HCT116 (cell line): ENCODE data around the gene CDYL. TPM values are rescaled to one million over a fixed set of nuclear protein-coding genes. Genes with fewer than 3 reads are reported as not detected.
A peak's percentile ranks its signal among the peaks of the same experiment; 100 is the strongest.

Experiments used
- ATAC-seq: fragments of 200-7000 bp; cut with Tn5 transposase; 2 replicates; pipeline ENCODE4 v1.9.1; 2020; ENCODE audit warnings: mild to moderate bottlenecking, moderate library complexity
- BruUV-seq: library from RNA; stranded (reverse); fragments of 400-500 nt; replicated peaks from 2 replicates; lab custom pipeline; 2021; lab: Mats Ljungman, UMichigan
- CTCF ChIA-PET: fragments of 300-600 bp; sonication (Branson Sonifier 250); formaldehyde crosslinking; loops from one replicate; lab custom pipeline; 2021; ENCODE audit warnings: antibody characterized with exemption; lab: Charles Lee
- POLR2A ChIA-PET: fragments of 300-600, 350-600 bp; sonication (Branson Sonifier 250); formaldehyde crosslinking; loops from one replicate; lab custom pipeline; 2021; ENCODE audit warnings: antibody characterized with exemption; lab: Charles Lee
- RAD21 ChIA-PET, 2 experiments: fragments of 300-600 bp; sonication (Branson Sonifier 250); formaldehyde crosslinking; loops; one replicate each; lab custom pipeline; 2023; ENCODE audit warnings: low total read pairs in 2 of 2; ENCODE audit not compliant: uncharacterized antibody in 2 of 2, unreplicated experiment in 2 of 2, low non-redundant PET in 1 of 2; lab: Charles Lee
- DNase-seq: peaks from one replicate; pipeline ENCODE4 v3.0.0-alpha.2; 2010; ENCODE audit warnings: low read depth, low spot score
- H2AFZ ChIP-seq: fragments of 200-600 bp; shearing (Covaris generic), sonication (generic); 2 replicates; pipeline ENCODE4 v1.6.1; 2017; ENCODE audit warnings: low read depth, mixed run types, mixed read lengths, antibody characterized with exemption, low read length; ENCODE audit not compliant: poor library complexity, severe bottlenecking
- H3K27ac ChIP-seq: 2 replicates; pipeline ENCODE4 v1.5.1; 2012; ENCODE audit warnings: low read depth, low read length
- H3K27me3 ChIP-seq: fragments of 200-600 bp; sonication (generic); 2 replicates; pipeline ENCODE4 v1.6.1; 2016; ENCODE audit warnings: mixed run types, low read length, mixed read lengths; ENCODE audit not compliant: insufficient read depth
- H3K36me3 ChIP-seq, 2 experiments: fragments of 200-500 bp in 1 of 2; fragments of 200-600 bp in 1 of 2; sonication (Bioruptor generic) in 1 of 2; sonication (generic) in 1 of 2; 2 replicates each; pipeline versions ENCODE4 v1.5.1 to v1.6.1; 2014 to 2016; ENCODE audit warnings: low read length in 2 of 2, inconsistent platforms in 1 of 2, mixed read lengths in 1 of 2, mixed run types in 1 of 2; ENCODE audit not compliant: insufficient read depth in 2 of 2, control insufficient read depth in 1 of 2
- H3K4me1 ChIP-seq, 2 experiments: fragments of 200-600 bp in 1 of 2; sonication (generic) in 1 of 2; 2 replicates each; pipeline versions ENCODE4 v1.5.1 to v1.6.1; 2012 to 2017; ENCODE audit warnings: low read length in 2 of 2, inconsistent platforms in 1 of 2, mild to moderate bottlenecking in 1 of 2, mixed read lengths in 1 of 2, mixed run types in 1 of 2, moderate library complexity in 1 of 2; ENCODE audit not compliant: insufficient read depth in 2 of 2, control insufficient read depth in 1 of 2
- H3K4me2 ChIP-seq: fragments of 200-600 bp; sonication (generic); 2 replicates; pipeline ENCODE4 v1.6.1; 2017; ENCODE audit warnings: mixed run types, low read length, mixed read lengths
- H3K4me3 ChIP-seq, 2 experiments: fragments of 200-600 bp in 1 of 2; sonication (generic) in 1 of 2; replicated peaks in 1 of 2; 2 replicates each; pipeline ENCODE4 v1.5.1; 2011 to 2016; ENCODE audit warnings: low read length in 2 of 2, control low read depth in 1 of 2, low read depth in 1 of 2, mild to moderate bottlenecking in 1 of 2, mixed read lengths in 1 of 2, mixed run types in 1 of 2
- H3K79me2 ChIP-seq: fragments of 200-600 bp; sonication (generic); 2 replicates; pipeline ENCODE4 v1.6.1; 2017; ENCODE audit warnings: mild to moderate bottlenecking, mixed run types, low read length, moderate library complexity, mixed read lengths; ENCODE audit not compliant: insufficient read depth
- H3K9ac ChIP-seq: fragments of 200-600 bp; sonication (generic); 2 replicates; pipeline ENCODE4 v1.6.1; 2016; ENCODE audit warnings: low read length, mixed read lengths
- H3K9me2 ChIP-seq: fragments of 200-600 bp; sonication (generic), shearing (Covaris generic); 2 replicates; pipeline ENCODE4 v1.6.1; 2017; ENCODE audit warnings: mixed run types, mild to moderate bottlenecking, moderate library complexity; ENCODE audit not compliant: insufficient read depth
- H3K9me3 ChIP-seq, 2 experiments: fragments of 200-500 bp in 1 of 2; fragments of 200-600 bp in 1 of 2; sonication (Bioruptor generic) in 1 of 2; sonication (generic) in 1 of 2; 2 replicates each; pipeline ENCODE4 v1.6.1; 2014 to 2017; ENCODE audit warnings: low read length in 2 of 2, mixed read lengths in 2 of 2, inconsistent platforms in 1 of 2, low read depth in 1 of 2, mild to moderate bottlenecking in 1 of 2, mixed run types in 1 of 2, moderate library complexity in 1 of 2; ENCODE audit not compliant: control insufficient read depth in 1 of 2, insufficient read depth in 1 of 2
- H4K20me1 ChIP-seq: fragments of 200-600 bp; sonication (generic), shearing (Covaris generic); 2 replicates; pipeline ENCODE4 v1.6.1; 2017; ENCODE audit warnings: mixed run types, mild to moderate bottlenecking, moderate library complexity; ENCODE audit not compliant: insufficient read depth
- CTCF ChIP-seq, 3 experiments: fragments of 200-600 bp in 1 of 3; sonication (generic) in 1 of 3; IDR thresholded peaks in 2 of 3; conservative IDR thresholded peaks in 1 of 3; 2 replicates each; pipeline ENCODE4 v1.5.1; 2012 to 2017; ENCODE audit warnings: low read depth in 2 of 3, low read length in 2 of 3, antibody characterized with exemption in 1 of 3, borderline replicate concordance in 1 of 3, control low read depth in 1 of 3, mild to moderate bottlenecking in 1 of 3, mixed read lengths in 1 of 3, mixed run types in 1 of 3, moderate library complexity in 1 of 3; ENCODE audit not compliant: insufficient read depth in 1 of 3
- EZH2phosphoT487 ChIP-seq: fragments of 200-600 bp; IDR thresholded peaks from 2 replicates; pipeline ENCODE4 v1.6.1; 2018; ENCODE audit warnings: antibody characterized with exemption, borderline replicate concordance
- SIN3A ChIP-seq: IDR thresholded peaks from 2 replicates; pipeline ENCODE4 v1.6.1; 2012; ENCODE audit warnings: low read depth
- ZFX ChIP-seq: fragments of 450-650 bp; IDR thresholded peaks from 2 replicates; pipeline ENCODE4 v1.6.1; 2017
- intact Hi-C: fragments of 100-400 bp; cut with micrococcal nuclease; formaldehyde crosslinking; loops from 2 replicates; pipeline ENCODE4 v1.10.0; 2022
- total RNA-seq: library from RNA; stranded (reverse); gene quantifications from one replicate; pipeline ENCODE4 v1.2.1, GENCODE V29; 2021; ENCODE audit not compliant: unreplicated experiment

The CDYL gene
- total RNA-seq, 1 experiment from 2014 or later = 42.6 TPM

- no peaks in the 10 kb centered on the region for H3K4me1 ChIP-seq
- H3K27ac ChIP-seq = no peak overlapping the region
- H3K79me2 ChIP-seq = peaks cover 97% of the 10 kb centered on the region
- peak in 2 of 3 experiments; percentile 41 to 53; a peak in 4 of 6 replicates for TF ChIP-seq CTCF (IDR thresholded peaks at IDR 0.05 in 2 of 3, conservative IDR thresholded peaks at IDR 0.05 in 1 of 3; ENCODE audit: borderline replicate concordance in 1 of 3, insufficient read depth in 1 of 3, low read depth in 2 of 3, low read length in 2 of 3)
- no peak for TF ChIP-seq EZH2phosphoT487
- no peaks in the 10 kb centered on the region for H3K27me3 ChIP-seq
- peaks cover 4% of the 10 kb centered on the region; the same call in 1 of the 2 replicates for H4K20me1 ChIP-seq
- no peak overlapping the region for H3K4me2 ChIP-seq
- CTCF ChIA-PET = interaction anchor here (0.7 to 1.6 kb wide), 4 partner anchors 9 to 21 kb away, joined by 3 to 6 read pairs (median 4); no protein-coding TSS in a partner anchor
- no peaks in the 10 kb centered on the region for H3K9me2 ChIP-seq
- ATAC-seq (no peak), DNase-seq (no peak)
- TSS peak; percentile 6 for BruUV-seq
- H3K4me3 ChIP-seq = no peak overlapping the region
- H2AFZ ChIP-seq = no peak overlapping the region
- H3K9ac ChIP-seq = no peak overlapping the region
- H3K9me3 ChIP-seq = no peaks in the 10 kb centered on the region
- POLR2A ChIA-PET = no interaction called here
- no peaks in the 10 kb centered on the region for H3K36me3 ChIP-seq
- RAD21 ChIA-PET = no interaction called here
- intact Hi-C loops = no loop called here
Observed at GRCh38 chr6:4790158-4790899, 14.1 kb downstream of the CDYL start.

DNA sequence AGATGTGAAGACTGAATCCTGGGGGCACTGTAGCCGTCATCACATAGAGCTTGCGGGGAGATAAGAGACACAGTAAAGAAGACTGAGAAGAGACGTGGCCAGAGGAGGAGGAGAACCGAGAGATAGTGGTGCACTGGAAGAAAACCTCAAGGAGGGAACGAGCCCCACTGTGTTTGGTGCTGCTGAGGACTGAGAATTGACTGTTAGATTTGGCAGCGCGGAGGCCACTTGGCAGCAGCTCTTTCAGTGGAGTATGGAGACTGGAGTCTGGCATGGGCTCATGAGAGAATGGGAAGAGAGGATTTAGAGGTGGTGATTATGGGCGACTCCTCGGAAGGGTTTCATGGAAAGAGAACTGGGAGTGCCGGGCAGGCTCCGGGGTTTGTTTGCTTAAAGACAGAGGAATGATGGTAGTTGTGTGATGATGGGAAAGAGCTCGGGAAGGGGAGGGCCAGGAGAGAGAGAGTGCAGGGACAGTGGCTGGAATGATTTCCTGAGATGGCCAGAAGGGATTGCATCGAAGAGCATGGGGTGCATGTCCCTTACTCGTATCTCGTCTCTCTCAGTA lies 18.0 kb downstream of the CDYL start:
- no peak overlapping the region for H2AFZ ChIP-seq
- TF ChIP-seq SIN3A (no peak), ZFX (no peak)
- ChIA-PET CTCF (no interaction called here), RAD21 (no interaction called here), POLR2A (no interaction called here)
- H3K4me3 ChIP-seq = no peak overlapping the region
- intact Hi-C loops = no loop called here
- no peak overlapping the region for H3K4me2 ChIP-seq
- no peaks in the 10 kb centered on the region for H3K9me2 ChIP-seq
- H3K9me3 ChIP-seq = no peaks in the 10 kb centered on the region
- no peak for ATAC-seq
- peaks cover 98% of the 10 kb centered on the region for H3K79me2 ChIP-seq
- BruUV-seq = no TSS peak
- no peak for DNase-seq
- H3K27ac ChIP-seq = no peak overlapping the region
- H3K9ac ChIP-seq = no peak overlapping the region
- no peaks in the 10 kb centered on the region for H3K4me1 ChIP-seq
- H3K36me3 ChIP-seq = no peaks in the 10 kb centered on the region
- H3K27me3 ChIP-seq = no peaks in the 10 kb centered on the region
- H4K20me1 ChIP-seq = peaks cover 4% of the 10 kb centered on the region; the same call in 1 of the 2 replicates
